Uterus (tissue), 2 donors: ENCODE results near the gene RAP1A.

ENCODE experiments used
- POLR2A ChIP-seq, 2 donors: fragments of 450-650 bp; IDR thresholded peaks; one replicate each; pipeline ENCODE4 v1.6.1; 2016; ENCODE audit warnings: antibody characterized with exemption in 2 of 2, mild to moderate bottlenecking in 1 of 2, moderate library complexity in 1 of 2
- TF ChIP-seq, protein P1 (sequence below), 4 experiments: fragments of 200-600 bp in 2 of 4; fragments of 450-650 bp in 2 of 4; sonication (generic) in 2 of 4; IDR thresholded peaks; one replicate each; pipeline ENCODE4 v1.5.1; 2016 to 2019; ENCODE audit warnings: antibody characterized with exemption in 4 of 4, mild to moderate bottlenecking in 2 of 4, moderate library complexity in 1 of 4

GRCh38 chr1:111754984-111755330 is 135.4 kb downstream of the RAP1A start:
- TF ChIP-seq POLR2A (IDR thresholded peaks at IDR 0.05) = no peak
- TF ChIP-seq, protein P1, sequence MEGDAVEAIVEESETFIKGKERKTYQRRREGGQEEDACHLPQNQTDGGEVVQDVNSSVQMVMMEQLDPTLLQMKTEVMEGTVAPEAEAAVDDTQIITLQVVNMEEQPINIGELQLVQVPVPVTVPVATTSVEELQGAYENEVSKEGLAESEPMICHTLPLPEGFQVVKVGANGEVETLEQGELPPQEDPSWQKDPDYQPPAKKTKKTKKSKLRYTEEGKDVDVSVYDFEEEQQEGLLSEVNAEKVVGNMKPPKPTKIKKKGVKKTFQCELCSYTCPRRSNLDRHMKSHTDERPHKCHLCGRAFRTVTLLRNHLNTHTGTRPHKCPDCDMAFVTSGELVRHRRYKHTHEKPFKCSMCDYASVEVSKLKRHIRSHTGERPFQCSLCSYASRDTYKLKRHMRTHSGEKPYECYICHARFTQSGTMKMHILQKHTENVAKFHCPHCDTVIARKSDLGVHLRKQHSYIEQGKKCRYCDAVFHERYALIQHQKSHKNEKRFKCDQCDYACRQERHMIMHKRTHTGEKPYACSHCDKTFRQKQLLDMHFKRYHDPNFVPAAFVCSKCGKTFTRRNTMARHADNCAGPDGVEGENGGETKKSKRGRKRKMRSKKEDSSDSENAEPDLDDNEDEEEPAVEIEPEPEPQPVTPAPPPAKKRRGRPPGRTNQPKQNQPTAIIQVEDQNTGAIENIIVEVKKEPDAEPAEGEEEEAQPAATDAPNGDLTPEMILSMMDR (IDR thresholded peaks at IDR 0.05) = no peak
